ENCODE data around the gene TENM4.

TENM4 gene

DNA sequence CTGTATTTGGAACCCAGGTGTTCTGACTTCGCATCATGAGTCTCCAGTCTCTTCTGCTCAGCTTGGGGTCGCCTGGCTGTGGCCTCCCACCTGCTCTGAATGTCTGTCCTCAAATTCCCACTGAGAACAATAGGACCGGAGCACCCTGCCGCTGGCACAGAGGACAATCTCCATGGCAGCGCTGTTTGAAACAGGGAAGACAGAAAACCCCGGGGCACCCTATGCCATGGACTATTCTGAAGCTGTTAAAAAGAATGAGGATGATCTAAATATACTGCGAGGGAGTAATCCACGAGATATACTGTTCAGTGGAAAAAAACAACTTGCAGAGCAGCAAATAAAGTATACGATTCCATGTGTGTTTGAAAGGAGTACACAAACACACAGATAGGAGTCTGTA, 450.6 kb downstream of the TENM4 start (continued):
- TF ChIP-seq, protein P1, sequence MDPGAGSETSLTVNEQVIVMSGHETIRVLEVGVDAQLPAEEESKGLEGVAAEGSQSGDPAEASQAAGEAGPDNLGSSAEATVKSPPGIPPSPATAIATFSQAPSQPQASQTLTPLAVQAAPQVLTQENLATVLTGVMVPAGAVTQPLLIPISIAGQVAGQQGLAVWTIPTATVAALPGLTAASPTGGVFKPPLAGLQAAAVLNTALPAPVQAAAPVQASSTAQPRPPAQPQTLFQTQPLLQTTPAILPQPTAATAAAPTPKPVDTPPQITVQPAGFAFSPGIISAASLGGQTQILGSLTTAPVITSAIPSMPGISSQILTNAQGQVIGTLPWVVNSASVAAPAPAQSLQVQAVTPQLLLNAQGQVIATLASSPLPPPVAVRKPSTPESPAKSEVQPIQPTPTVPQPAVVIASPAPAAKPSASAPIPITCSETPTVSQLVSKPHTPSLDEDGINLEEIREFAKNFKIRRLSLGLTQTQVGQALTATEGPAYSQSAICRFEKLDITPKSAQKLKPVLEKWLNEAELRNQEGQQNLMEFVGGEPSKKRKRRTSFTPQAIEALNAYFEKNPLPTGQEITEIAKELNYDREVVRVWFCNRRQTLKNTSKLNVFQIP (CRISPR knock-in tag; IDR thresholded peaks at IDR 0.05; ENCODE audit: borderline replicate concordance, low read depth), result no peak
- TF ChIP-seq SNAI2 (CRISPR knock-in tag; IDR thresholded peaks at IDR 0.05), result no peak

DNA sequence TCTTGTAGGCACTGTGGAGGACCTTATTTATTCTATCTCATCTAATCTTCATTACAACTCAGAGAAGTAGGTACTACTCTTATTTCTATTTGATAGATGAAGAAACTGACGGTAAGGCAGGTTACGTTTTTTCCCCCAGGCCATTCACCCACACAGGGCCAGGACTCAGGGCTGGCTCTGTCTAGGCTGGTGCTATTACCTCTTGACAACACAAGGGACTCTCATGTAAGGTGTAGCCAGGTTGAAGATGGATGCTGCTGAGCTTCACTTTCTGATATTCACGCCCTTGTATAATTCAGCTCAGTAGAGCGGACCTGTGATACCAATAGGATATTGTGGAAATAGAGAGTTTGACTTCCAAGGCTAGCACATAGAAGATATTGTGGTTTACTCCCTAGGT, 453.1 kb downstream of the TENM4 start:
- TF ChIP-seq, protein P2, sequence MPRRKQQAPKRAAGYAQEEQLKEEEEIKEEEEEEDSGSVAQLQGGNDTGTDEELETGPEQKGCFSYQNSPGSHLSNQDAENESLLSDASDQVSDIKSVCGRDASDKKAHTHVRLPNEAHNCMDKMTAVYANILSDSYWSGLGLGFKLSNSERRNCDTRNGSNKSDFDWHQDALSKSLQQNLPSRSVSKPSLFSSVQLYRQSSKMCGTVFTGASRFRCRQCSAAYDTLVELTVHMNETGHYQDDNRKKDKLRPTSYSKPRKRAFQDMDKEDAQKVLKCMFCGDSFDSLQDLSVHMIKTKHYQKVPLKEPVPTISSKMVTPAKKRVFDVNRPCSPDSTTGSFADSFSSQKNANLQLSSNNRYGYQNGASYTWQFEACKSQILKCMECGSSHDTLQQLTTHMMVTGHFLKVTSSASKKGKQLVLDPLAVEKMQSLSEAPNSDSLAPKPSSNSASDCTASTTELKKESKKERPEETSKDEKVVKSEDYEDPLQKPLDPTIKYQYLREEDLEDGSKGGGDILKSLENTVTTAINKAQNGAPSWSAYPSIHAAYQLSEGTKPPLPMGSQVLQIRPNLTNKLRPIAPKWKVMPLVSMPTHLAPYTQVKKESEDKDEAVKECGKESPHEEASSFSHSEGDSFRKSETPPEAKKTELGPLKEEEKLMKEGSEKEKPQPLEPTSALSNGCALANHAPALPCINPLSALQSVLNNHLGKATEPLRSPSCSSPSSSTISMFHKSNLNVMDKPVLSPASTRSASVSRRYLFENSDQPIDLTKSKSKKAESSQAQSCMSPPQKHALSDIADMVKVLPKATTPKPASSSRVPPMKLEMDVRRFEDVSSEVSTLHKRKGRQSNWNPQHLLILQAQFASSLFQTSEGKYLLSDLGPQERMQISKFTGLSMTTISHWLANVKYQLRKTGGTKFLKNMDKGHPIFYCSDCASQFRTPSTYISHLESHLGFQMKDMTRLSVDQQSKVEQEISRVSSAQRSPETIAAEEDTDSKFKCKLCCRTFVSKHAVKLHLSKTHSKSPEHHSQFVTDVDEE (CRISPR knock-in tag; IDR thresholded peaks at IDR 0.05), result no peak
- no peak for ATAC-seq

DNA sequence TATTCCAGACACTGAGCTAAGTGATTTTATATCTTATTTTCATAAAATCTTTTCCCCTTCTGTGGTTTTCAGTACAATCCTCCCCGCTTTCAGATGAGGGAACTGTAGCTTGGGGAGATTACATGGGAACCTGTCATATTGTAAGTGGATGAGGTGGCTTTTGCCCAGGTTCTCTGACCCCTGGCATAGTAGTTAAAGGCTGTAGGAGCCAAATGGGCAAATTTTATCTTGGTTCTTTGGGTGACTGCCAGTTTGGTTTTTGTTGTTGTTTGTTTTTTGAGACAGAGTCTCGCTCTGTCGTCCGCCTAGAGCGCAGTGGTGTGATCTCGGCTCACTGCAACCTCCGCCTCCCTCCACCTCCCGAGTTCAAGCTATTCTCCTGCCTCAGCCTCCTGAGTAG, 454.5 kb downstream of the TENM4 start:
- ATAC-seq, result no peak

DNA sequence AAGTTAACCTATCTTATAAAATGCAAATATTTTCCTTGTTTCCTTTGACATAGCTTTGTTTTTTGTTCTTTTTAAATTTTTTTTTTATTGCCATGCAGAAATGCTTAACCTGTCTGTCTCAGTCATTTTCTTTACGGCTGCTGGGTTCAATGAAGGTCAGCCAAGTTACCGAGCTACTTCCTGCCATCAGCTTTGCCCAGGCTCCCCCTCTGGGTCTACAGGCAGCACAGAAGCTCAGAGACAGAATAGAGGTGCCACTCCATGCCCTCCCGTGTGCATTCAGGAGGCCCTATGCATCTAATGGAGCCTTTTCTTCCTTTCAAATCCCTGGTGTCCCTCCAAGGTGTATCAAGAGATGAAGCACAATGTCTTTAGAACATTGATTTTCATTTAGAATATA, 455.2 kb downstream of the TENM4 start:
- ATAC-seq, result peak; percentile 11; the same call in 1 of the 3 replicates
- TF ChIP-seq, protein P3, sequence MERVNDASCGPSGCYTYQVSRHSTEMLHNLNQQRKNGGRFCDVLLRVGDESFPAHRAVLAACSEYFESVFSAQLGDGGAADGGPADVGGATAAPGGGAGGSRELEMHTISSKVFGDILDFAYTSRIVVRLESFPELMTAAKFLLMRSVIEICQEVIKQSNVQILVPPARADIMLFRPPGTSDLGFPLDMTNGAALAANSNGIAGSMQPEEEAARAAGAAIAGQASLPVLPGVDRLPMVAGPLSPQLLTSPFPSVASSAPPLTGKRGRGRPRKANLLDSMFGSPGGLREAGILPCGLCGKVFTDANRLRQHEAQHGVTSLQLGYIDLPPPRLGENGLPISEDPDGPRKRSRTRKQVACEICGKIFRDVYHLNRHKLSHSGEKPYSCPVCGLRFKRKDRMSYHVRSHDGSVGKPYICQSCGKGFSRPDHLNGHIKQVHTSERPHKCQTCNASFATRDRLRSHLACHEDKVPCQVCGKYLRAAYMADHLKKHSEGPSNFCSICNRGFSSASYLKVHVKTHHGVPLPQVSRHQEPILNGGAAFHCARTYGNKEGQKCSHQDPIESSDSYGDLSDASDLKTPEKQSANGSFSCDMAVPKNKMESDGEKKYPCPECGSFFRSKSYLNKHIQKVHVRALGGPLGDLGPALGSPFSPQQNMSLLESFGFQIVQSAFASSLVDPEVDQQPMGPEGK (CRISPR knock-in tag; IDR thresholded peaks at IDR 0.05; ENCODE audit: borderline replicate concordance), result no peak
- TF ChIP-seq CSDC2 (CRISPR knock-in tag; IDR thresholded peaks at IDR 0.05) (no peak), SNAI2 (CRISPR knock-in tag; IDR thresholded peaks at IDR 0.05) (no peak), ZNF8 (CRISPR knock-in tag; IDR thresholded peaks at IDR 0.05) (no peak), BACH2 (CRISPR knock-in tag; IDR thresholded peaks at IDR 0.05; ENCODE audit: borderline replicate concordance) (no peak)

More for the DNA sequence above, 454.5 kb downstream of the TENM4 start:
- TF ChIP-seq TOX (CRISPR knock-in tag; IDR thresholded peaks at IDR 0.05; ENCODE audit: borderline replicate concordance) (no peak), ZNF70 (CRISPR knock-in tag; IDR thresholded peaks at IDR 0.05) (no peak), SNAI2 (CRISPR knock-in tag; IDR thresholded peaks at IDR 0.05) (no peak), ESRRG (CRISPR knock-in tag; IDR thresholded peaks at IDR 0.05) (no peak)

DNA sequence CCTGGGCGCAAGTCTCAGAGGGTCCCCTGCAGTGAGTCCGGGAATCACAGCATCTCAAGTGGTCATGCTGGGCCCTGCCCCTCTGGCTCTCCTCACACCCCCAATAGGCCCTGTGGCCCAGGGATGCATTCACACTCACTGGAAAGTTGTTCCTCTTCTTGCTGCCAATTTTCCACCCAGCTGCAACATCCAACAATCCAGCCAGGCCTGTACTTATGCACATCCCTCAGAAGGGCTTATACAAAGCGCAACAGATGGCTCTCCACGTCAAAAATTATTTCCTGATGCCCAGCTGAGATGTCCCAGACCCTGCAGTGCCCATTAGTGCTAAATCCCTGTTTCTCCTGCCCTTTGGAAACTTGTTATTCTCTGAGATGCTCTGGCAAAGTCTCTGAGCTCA, 458.4 kb downstream of the TENM4 start:
- ATAC-seq, result peak; percentile 94
- TF ChIP-seq TCF4 (CRISPR knock-in tag; IDR thresholded peaks at IDR 0.05; ENCODE audit: borderline replicate concordance) (peak; percentile 99), SNAI2 (CRISPR knock-in tag; IDR thresholded peaks at IDR 0.05) (peak; percentile 85; the same call in 1 of the 2 replicates), CSDC2 (CRISPR knock-in tag; IDR thresholded peaks at IDR 0.05) (no peak), ESRRG (CRISPR knock-in tag; IDR thresholded peaks at IDR 0.05) (no peak), ZNF70 (CRISPR knock-in tag; IDR thresholded peaks at IDR 0.05) (peak; percentile 45; the same call in 1 of the 2 replicates), BACH2 (CRISPR knock-in tag; IDR thresholded peaks at IDR 0.05; ENCODE audit: borderline replicate concordance) (no peak), RARB (CRISPR knock-in tag; IDR thresholded peaks at IDR 0.05) (peak; percentile 45; the same call in 1 of the 2 replicates), TOX (CRISPR knock-in tag; IDR thresholded peaks at IDR 0.05; ENCODE audit: borderline replicate concordance) (no peak), GLIS3 (CRISPR knock-in tag; IDR thresholded peaks at IDR 0.05) (peak; percentile 73), ZNF565 (CRISPR knock-in tag; conservative IDR thresholded peaks at IDR 0.05; ENCODE audit: low read depth) (0 out of 2 replicates have a peak, but pooled peaks have one; percentile 44), ZNF8 (CRISPR knock-in tag; IDR thresholded peaks at IDR 0.05) (peak; percentile 27), ZFP30 (CRISPR knock-in tag; IDR thresholded peaks at IDR 0.05) (0 out of 2 replicates have a peak, but pooled peaks have one; percentile 53), PPARA (CRISPR knock-in tag; IDR thresholded peaks at IDR 0.05; ENCODE audit: borderline replicate concordance) (no peak), ISL1 (CRISPR knock-in tag; IDR thresholded peaks at IDR 0.05) (peak; percentile 85), ZFP3 (CRISPR knock-in tag; IDR thresholded peaks at IDR 0.05) (peak; percentile 8; the same call in 1 of the 2 replicates), OSR1 (CRISPR knock-in tag; IDR thresholded peaks at IDR 0.05) (no peak)
- TF ChIP-seq, protein P1 (CRISPR knock-in tag; IDR thresholded peaks at IDR 0.05; ENCODE audit: borderline replicate concordance, low read depth), result no peak
- TF ChIP-seq, protein P4, sequence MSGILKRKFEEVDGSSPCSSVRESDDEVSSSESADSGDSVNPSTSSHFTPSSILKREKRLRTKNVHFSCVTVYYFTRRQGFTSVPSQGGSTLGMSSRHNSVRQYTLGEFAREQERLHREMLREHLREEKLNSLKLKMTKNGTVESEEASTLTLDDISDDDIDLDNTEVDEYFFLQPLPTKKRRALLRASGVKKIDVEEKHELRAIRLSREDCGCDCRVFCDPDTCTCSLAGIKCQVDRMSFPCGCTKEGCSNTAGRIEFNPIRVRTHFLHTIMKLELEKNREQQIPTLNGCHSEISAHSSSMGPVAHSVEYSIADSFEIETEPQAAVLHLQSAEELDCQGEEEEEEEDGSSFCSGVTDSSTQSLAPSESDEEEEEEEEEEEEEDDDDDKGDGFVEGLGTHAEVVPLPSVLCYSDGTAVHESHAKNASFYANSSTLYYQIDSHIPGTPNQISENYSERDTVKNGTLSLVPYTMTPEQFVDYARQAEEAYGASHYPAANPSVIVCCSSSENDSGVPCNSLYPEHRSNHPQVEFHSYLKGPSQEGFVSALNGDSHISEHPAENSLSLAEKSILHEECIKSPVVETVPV (CRISPR knock-in tag; IDR thresholded peaks at IDR 0.05), result peak; percentile 80; the same call in 1 of the 2 replicates
- TF ChIP-seq, protein P5, sequence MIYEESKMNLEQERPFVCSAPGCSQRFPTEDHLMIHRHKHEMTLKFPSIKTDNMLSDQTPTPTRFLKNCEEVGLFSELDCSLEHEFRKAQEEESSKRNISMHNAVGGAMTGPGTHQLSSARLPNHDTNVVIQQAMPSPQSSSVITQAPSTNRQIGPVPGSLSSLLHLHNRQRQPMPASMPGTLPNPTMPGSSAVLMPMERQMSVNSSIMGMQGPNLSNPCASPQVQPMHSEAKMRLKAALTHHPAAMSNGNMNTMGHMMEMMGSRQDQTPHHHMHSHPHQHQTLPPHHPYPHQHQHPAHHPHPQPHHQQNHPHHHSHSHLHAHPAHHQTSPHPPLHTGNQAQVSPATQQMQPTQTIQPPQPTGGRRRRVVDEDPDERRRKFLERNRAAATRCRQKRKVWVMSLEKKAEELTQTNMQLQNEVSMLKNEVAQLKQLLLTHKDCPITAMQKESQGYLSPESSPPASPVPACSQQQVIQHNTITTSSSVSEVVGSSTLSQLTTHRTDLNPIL (CRISPR knock-in tag; IDR thresholded peaks at IDR 0.05; ENCODE audit: low read depth), result no peak; the same call in 1 of the 2 replicates
- TF ChIP-seq, protein P3 (CRISPR knock-in tag; IDR thresholded peaks at IDR 0.05; ENCODE audit: borderline replicate concordance), result no peak
